NCI-H146 (cell line): ENCODE measurements around the gene PSMD12.

Source experiments
- DNase-seq: peaks from one replicate; lab custom pipeline; 2025; lab: John Stamatoyannopoulos, UW

PSMD12 gene

DNA sequence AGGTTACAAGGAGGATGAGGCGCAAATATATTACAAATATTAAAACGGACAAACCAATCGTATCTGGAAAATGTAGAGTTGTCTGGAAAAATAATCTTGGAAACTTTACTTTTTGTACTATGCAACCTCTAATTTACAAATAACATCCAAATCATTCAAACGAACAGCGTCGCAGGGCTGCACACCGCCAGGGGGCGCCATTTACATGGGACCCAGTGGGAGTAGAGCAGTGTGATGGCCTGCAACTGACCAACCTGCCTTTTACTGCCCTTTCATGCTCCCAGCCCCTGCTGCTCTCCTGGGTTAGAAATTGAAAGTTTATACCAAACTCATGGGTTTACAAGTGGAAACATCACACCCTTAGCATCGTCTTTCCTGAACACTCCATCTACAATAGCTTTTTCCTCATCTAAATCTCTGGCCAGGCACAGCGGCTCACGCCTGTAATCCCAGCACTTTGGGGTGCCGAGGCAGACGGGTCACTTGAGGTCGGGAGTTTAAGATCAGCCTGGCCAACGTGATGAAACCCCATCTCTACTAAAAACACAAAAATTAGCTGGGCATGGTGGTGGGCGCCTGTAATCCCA lies 20.7 kb upstream of the PSMD12 start:
- peak; percentile 68 for DNase-seq

DNA sequence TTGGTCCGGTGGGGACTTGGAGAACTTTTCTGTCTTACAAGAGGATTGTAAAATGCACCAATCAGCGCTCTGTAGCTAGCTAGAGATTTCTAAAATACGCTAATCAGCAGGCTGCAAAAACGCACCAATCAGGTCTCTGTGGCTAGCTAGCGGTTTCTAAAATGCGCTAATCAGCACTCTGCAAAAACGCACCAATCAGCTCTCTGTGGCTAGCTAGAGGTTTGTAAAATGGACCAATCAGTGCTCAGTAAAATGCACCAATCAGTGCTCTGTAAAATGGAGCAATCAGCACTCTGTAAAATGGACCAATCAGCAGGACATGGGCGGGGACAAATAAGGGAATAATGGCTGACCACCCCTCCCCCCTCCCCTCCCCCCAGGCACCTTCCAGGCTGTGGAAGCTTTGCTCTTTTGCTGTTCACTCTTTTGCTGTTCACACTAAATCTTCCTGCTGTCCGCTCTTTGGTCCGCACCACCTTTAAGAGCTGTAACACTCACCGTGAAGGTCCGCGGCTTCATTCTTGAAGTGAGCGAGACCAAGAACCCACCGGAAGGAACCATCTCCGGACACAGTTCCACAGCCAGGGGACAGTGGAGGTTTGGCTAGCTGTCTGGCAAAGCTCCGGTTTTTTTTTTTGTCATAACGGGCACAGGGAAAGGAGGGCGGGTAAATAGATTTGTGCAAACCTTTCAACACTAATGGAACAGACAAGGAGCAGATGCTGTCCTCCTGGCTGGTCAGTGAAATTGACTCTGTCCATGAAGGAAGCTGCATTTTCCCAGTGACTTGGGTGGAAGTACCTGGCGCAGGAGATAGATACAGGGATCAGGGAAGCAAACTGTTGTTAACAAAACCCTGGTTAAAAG lies 19.0 kb upstream of the PSMD12 start:
- no peak for DNase-seq

DNA sequence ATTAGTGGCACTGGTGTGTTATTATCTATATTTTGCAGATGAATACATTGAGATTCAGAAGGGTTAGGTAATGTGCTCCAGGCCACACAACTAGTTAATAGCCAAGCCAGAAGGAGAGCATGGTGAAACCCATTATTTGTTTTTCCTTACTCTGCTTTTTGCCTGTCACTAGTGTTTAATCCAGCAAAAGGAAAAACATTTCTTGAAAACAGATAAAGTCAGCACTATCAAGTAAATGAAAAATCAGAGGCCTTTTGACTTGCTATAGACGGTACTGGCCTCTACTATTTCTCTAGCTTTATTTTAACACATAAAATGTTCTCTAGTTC lies 15.5 kb upstream of the PSMD12 start:
- no peak for DNase-seq

DNA sequence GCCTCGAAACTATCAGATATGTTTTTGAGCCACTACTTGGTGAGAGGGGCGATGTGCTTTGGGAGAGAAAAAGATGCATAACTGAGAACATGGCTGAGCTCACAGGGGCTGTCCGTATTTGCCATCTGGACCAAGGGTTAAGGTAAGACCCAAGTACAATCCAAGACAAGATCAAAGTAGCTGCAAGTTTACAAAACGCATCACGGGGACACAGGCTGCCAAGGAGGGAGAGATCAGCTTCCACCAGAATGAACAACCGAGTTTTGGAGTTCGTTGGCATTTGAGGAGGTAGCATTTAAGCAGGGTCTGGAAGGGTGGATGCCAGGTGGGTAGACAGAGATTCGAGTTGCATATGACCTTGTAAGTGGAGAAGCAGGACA lies 12.9 kb upstream of the PSMD12 start:
- no peak for DNase-seq

DNA sequence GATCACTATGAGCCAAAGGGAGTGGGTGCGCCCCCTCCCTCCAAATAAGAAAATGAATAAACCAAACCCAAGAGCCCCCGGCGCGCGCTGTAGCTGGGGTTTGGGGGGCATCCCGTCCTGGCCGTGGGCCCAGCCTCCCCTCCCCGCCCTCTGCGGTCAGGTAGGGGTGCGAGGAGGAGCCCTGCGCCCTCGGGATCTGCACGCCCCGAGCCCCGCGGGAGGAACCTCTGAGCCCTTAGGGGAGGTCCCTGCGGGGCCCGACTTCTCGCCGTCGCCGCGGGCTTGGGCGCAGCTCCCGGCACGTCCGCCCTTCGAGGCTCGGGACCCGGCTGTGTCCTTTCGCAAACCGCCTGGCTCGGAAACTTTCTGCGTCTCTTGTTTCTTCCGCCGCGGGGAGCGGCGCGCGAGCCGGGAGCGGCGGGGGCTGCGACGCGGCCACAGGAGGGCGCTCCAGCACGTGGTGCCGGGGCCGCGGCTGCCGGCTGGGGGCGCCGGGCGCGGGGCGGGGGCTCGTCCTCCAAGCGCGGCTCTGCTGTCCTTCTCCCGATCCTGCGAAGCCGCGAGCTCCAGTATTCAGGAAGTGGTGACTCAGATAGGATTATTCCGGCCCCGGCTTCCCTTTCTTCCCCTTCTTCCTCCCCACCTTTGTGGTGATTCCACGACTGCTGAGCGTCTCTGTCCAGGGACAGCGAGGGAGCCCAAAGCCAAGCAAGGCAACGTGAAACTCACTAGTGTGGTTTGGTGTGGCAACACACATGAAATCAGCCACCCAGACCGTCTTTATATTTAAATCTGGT lies 12.3 kb upstream of the PSMD12 start:
- peak; percentile 83 for DNase-seq

DNA sequence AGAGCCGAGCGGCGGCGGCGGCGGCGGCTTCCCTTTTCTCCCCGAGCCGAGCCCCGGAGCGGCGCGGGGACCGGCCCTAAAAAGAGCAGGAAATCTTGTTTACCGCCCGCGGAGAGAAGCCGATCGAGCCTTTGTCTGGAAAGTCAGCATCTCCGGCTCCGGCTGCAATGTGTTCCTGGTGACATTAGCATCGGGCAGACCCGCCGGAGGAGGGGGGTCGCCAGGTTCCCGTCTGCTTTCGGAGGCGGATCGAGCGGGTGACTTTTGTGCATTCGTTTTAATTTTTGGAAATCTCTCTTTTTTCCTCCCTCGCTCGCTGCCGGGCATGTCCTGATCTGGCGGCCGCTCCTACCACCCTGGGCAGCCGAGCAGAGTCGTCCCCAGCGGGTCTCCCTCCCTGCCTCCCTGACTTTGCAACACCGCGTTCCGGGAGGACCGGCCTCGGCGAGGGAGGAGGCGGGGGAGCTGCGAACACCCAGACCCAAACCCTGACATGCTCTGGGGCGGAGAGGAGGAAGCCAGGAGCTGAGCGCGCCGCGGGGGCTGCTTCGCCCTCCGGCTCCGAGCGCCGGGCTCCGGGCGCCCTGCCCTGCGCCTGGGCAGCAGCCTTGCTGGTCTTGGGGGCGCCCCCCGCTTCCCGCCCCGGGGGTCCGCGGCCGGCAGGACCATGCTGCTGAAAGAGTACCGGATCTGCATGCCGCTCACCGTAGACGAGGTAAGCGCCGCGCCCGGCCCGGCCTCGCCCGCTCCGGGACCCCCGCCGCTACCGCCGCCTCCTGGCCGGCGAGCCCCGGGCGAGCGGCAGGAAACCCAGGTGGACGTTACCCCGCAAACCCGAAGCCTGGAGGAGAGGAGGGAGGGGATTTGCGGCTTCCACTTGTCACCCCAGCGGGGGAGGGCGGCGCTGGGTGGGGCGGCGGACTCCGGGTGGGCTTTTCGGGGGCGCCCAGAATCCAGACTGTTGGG lies 11.4 kb upstream of the PSMD12 start:
- DNase-seq = peak; percentile 82

DNA sequence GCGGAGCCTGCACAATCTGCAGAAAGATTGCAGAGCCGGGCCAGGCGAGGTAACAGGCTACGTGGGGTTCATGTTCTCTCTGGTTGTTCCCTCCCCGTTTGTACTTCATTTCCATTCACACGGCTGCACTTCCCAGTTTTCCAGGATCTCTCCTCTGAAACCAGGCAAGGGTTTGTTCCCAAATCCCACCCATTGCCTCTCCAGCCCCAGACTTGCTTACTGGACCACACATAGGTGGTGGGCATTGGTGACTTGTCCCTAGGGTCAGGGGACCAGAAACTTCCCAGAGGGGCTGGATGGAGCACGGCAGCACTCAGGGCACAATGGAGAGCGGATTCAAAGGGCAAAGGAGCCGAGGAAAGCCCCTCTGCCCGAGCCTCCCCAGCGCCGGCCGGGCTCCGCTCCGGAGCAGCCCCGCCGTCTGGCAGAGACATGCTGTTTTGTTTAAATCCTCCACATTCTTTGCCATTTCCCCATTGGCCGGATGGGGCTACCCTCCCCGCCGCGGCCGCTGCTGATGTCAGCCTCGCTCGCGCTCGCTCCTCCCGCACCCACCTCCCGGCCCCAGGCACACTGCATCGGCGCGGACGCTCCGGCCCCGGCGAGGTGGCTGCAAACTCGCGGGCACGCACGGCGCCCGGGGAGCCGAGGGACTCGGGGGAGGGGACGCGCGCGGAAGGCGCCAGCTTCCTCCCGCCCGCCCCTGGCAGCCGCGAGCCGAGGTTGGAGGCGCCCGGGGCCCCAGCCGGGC lies 10.5 kb upstream of the PSMD12 start, which contains the start of gene PITPNC1:
PITPNC1 (plus strand) TSS at position 545 of the 751 bp plus-strand sequence.
- DNase-seq = peak; percentile 85

DNA sequence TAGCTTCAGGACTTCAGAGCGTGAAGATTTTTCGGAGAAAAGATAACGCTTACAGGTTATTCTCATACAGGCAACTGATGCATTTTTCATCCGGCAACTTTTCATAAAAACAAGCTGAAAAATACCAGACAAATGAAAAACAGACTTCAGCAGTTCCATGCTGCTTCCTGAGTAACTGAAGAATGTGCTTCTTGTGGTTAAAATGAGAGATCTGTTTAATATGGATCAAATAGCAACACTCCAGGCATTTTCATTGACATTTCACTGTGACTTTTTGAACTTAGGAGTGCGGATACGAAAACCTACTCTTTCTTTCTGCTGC lies 10.0 kb upstream of the PSMD12 start:
- no peak for DNase-seq

DNA sequence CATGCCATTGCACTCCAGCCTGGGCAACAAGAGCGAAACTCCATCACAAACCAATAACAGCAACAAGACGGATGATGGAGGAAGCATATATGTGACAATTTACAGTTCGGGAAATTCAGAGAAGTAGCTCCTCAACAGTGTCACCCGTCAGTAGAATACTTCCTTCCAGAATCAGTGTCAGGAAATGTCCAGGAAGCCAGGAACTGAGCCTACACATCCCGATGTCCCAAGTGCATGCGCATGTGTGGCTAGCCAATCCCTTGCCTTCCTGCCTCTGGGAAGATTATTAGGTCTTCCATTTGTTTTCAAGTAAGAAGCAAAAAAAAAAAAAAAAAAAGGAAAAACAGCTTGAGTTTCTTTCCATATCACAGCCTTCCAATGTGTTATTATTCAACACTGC lies 9.3 kb upstream of the PSMD12 start:
- no peak for DNase-seq

DNA sequence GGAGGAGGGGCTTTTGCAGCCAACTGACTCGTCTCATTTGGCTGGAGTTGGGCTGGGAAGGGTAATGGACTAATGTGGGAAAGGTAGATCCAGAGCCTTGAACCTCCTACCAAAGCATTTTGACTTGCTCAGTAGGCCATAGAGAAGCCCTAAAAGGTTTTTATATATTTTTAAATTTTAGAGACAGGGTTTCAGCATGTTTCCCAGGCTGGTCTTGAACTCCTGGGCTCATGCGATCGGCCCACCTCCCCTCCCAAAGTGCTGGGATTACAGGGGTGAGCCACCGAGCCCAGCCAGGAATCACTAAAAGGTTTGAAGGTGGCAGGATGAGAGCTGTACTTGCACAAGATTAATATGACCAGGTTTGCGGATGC lies 8.7 kb upstream of the PSMD12 start:
- DNase-seq = no peak

DNA sequence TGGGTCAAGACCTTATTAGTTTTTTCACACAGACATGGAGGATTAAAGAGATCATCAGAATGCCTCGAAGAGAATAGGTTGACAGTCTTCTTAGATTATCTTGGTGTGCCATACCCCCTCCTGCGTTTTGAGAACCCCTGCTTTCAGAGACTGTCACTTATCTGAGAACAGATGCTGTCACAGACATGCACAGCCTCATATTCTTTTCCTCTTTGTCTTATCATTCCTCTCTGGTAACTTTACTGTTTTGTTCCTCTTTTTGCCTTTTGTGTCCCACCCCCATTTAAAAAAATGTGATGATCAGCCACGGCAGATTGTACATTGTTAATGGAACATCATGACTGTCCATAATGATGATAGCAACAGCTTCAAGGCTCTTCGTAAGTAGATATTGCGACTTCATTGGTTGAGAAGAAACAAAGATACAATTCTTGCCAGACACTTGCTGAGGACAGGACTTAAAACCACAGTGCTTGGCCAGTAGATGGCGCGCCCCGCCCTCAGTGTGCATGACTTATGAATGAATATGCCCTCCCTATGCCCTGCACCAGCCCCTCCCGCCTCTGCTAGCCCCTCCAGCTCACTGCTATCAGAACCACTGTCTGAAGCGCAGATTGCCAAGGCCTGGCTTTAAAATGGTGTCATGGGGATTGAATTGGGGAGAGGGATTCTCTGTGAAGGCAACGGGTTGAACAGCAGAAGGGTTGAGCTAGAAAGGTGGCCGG lies 8.1 kb upstream of the PSMD12 start:
- peak; percentile 78 for DNase-seq

DNA sequence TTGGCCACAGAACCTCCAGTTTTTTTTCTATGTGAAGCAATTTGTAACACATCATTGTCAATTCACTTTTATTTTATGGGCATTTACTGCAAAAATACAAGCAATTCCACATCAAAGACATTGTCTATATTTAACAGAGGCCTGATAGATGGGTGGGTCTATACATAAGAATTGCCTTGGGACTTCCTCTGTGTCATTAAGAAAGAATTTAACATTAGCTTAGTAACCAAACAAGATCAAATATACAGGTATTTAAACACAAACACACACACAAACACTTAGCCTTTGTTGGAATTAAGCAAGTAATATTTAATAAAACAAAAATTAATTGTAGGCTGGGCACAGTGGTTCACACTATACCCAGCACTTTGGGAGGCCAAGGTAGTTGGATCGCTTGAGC lies 6.4 kb upstream of the PSMD12 start:
- no peak for DNase-seq

DNA sequence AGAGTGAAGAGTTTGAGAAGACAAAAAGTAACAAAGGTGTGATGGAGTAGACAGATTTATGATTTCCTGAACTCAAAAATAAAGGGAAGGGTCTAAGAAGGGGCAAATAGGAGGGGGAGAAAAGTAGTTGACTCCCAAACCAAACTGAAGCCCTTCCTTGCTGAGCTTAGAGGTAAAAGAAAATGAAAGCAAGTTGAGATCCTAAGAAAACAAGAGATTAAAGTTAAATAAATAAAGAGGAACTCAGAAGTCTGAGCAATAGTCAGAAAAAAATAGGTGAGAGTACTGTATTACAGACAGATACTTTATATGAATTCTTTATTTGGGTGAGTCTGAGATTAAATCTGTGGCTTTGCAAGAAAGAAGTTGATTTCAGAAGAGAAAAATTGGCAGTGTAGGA lies 3.3 kb upstream of the PSMD12 start:
- DNase-seq = no peak

DNA sequence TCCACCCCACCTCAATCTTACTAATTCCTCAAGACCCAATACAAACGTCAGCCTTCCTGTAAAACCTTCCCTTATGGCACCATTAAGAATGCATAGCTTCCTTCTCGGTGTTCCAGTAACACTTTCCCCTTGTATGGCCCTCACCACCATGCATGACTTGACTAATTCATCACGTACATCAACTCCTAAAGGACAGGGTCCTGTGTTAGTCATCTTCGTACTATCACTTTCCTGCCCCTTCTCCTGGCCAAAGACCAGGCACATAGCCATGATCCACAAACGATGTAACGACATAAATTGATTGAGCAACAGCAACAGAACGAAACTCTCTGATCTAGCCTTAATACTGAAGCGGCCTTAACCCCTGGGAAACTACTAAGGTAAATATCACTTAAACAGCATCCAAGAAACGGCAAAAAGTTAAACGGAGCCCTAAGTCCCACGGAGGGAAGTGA lies 612 bp downstream of the PSMD12 start:
- peak; percentile 4 for DNase-seq

DNA sequence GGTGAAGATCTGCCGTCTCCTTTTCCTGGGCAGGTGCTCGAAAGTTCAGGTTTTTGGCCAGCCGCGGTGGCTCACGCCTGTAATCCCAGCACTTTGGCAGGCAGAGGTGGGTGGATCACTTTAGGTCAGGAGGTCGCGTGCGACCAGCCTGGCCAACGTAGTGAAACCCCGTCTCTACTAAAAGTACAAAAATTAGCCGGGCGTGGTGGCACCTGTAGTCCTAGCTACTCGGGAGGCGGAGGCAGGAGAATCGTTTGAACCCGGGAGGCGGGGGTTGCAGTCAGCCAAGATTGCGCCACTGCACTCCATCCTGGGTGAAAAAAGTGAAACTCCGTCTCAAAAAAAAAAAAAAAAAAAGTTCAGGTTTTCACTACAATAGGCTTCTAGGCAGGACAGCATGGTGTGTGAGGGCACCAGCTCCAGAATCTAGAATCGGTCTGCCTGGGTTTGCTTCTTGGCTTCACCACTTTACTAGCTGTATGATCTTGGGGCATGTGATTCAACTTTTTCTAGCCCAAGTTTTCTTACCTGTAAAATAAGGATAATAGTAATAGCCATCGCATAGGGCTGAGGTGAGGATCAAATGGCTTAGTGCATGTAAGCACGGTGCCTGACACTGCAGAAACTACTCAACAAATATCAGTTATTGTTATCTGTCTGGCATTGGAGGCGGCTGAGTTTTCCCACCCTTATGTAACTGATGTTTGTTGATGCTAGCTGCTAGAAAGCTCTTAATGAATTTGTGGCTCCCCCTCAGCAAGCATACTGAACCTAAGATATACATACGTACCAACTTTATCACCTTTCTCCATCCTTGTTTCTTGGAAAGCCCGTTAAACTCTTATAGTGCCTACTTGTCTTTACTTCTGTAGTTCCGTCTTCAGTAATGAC lies 1.3 kb downstream of the PSMD12 start:
- no peak for DNase-seq

DNA sequence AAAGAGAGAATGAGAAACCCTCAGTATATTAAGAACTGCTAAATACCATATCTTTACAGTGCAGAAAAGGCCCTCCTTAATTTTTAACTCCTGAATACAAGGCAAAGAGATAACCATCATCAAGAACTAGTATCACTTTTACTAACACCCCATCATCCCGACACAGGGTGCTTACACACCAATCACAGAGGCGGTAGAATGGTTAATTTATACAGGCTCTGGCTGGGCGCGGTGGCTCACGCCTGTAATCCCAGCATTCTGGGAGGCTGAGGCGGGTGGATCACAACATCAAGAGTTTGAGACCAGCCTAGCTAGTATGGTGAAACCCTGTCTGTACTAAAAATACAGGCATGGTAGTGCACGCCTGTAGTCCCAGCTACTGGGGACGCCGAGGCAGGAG lies 4.2 kb downstream of the PSMD12 start:
- no peak for DNase-seq

DNA sequence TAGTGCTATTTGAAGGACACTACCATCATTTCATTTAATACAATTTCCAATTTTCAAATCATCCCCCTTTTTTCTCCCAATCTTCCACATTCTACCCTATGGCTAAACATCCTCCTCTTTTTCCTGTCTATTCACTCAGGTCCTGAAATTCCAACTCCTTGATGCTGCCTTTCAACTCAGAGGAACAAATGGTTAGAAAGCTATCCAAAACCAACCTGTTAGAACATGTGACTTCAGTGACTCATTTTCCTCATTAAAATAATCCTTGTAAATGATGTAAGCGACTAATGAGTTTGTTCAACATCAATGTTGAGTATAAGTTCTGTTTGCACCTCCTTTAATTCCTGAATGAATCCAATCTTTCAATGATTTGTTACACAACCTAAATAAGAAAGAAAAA lies 5.5 kb downstream of the PSMD12 start:
- no peak for DNase-seq

DNA sequence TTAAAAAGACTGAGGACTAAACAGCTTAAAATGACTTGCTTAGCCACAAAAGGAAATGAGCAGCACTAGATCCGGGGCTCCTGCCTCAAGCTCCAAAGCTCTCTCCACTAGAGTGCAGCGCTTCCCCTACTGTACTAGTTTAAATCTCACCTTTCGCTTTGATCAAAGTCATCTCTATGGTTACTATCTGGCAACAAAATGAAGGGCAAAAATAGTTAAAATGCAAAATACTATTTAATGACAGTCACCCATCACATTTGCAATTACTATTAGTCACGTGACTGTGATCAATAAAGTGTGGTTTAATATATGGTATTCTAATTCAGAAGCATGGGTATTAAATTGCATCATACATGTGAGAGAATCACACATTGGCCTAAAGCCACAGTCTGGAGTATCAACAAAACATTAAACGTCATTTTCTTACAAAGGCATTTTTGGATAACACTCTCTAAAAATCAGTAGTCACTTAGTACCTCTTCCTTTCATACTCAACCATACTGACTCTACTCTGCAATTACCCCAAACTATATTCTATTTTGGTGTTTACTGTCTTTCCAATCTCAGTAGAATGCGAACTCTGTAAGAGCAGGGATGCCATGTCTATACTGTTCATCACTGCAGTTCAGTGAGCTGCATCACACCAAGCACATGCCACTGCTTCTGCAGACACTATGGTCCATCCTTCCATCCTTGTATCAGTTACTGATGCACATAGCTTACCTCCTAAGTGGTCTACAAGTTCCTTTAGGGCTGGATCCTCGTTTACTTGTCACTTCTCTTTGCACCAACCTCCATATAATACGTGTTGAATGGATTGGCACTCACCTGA lies 6.2 kb downstream of the PSMD12 start:
- DNase-seq = no peak

DNA sequence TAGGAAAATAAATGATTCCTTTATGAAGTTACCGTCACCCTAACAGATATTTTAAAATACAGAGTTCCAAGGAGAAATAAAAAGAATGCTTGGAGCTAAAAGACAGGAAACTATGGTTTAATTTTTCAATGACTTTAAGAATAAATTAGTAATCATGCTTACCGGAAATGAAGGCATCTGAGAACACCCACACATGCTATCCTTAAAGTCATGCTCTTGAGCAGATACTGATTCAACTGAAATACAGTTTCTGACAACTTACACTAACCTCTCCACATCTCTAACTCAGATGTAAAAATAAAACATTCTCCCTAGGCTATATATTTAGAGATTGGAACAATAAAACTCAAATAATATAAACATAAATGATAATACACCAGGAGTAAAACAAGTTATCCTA lies 7.8 kb downstream of the PSMD12 start:
- no peak for DNase-seq
